ENCODE measurements around the gene PCDH9.
"Not testable (repeated sequence)": the region's sequence is repeated elsewhere in the genome, so short reads cannot be mapped to it uniquely, and the experiment has no call there.

Gene PCDH9

DNA sequence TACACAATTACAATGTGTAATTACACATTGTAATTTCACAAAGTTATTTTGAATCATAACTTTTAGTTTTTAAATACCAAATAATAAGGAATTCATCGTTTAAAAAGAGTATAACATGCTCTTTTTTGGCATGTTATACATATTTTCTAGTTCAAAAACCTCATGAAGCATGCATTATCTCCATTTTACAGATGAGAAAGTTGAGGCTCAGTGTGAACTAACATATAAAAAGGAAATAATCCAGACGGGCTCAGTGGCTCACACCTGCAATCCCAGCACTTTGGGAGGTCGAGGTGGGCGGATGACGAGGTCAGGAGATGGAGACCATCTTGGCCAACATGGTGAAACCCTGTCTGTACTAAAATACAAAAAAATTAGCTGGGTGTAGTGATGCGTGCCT is 107.9 kb downstream of the PCDH9 start:
- no peak for DNase-seq

DNA sequence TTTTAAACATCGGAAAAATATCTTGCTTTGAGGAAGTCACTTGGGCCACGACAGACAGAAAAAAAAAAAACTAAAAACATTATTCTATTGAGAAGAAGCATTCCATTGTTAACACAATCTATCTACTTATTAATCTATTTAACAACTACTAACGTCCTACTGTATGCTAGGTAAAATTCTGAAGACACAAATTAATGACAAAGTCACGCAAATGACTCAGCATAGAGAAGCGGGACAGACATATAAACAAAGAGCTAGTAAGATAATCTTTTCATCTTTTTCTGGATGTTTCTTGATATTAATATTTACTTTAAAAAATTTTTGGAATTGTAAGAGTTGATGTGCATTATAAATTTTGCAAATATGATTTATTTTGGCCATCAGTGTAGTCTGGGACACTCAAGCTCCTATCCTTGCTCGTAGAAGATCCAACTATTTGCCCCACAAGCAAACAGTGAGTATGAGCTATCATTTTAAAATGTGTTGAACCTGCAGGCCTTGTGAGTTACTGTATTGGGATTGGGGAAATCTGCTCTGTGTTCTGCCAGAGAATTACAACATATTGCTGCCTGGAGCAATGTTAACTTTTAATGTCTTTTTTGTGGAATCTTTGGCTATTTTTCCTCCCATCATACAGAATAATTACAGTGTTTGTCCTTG is 109.1 kb downstream of the PCDH9 start:
- no peak for DNase-seq

DNA sequence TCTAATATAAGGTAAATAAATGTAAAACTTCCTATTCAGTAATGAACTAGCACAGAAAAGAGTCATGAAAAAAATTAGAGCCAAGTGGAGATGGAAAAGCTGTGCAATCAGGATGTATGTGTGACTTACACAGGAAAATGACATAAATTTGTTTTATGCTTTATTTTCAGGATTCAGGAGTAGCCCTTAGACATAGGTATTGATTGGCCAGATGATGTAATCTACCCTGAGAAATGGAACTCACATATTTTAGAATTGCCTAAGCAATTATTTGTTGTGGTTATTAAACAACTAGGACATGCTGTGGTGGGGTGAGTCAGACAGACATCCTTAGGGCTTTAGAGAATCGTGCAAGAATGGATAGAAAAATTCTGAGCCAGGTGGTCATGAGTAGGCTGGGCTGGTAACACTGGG is 110.6 kb downstream of the PCDH9 start:
- no peak for DNase-seq

DNA sequence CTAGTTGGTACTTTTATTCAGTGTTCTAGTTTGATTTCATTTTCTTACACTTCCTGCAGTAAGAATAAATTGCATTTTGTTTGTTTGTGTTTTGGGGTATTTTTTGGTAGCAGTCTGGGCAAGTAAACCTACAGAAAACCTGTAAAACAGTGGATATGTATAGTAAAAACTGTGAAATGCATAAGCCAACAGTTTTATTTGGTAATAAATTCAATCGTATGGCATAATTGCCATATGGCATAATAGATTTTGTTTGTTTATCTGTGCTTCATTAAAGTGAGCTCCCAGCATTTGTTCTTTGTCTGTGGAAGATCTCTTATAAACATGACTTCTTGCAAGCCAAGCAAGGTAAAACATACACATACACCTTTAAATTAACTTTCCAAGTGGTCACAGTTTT is 111.9 kb downstream of the PCDH9 start:
- DNase-seq, result no peak

DNA sequence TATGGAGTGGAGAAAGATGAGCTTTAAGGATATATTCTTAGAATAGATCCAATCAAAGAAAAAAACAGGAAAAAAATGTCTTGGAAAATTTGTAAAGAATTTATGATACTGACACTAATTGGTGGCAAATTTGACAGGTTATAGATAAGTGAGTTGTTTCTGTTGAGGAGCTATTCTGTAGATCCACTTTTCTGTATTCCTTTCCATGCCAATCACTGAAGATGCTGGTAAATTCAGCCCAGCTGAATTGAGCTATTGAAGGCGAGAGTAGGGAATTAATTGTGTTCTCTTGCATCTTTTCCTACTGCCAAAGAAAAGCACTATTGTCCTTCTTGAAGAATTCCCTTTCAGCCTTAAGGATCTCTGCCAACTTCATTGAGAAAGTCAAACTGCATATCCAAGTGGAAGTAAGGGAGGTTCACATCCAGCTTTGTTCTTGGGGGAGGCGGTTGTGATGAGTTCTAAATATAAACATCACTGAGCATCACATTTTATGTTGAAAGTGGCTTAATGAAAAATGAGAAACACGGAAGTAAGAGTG is 113.1 kb downstream of the PCDH9 start:
- DNase-seq, result no peak

DNA sequence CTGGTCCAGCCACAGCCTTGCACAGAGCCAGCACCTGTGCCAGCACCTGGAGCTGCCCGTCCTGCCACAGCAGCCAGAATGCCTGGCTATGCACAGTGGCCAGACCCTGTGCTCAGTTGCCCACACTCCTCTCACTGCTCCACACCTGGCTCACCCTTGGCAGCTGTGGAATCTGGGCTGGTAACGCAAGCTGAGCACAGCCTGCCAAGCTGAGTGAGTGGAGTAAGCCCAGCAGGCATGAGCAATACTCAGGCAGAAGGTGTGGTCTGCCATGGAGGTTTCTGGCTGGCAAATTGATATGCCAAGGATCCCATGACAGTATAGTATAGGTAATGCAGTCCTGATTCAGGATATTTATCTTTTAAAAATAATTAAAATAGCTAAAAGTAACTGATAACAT is 122.2 kb downstream of the PCDH9 start:
- DNase-seq, result no peak

DNA sequence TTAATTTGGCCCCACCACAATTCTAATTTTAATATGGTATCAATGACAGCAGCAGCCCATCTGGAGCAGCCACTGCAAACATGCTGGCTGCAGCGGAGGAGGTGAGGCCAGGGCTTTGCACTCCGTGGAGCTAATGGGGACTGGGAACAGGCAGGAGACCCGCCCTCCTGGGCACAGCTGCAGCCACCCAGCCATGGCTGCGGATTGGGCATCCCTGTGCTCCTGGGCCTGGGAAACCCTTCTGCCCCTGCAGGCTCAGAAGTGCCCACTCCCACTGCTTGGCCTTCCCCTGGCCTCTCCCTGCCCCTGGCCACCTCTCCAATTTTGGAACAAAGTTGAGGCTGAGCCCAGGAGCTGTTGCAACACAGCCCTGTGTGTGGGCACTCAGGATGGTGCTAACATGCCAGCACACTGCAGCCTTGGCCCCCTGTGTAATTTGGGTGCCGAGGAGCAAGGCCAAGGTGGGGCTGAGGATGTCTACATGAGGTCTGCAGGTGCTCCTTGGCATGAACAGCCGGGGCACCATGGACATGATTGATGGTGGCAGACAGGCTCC is 123.6 kb downstream of the PCDH9 start:
- DNase-seq, result no peak

DNA sequence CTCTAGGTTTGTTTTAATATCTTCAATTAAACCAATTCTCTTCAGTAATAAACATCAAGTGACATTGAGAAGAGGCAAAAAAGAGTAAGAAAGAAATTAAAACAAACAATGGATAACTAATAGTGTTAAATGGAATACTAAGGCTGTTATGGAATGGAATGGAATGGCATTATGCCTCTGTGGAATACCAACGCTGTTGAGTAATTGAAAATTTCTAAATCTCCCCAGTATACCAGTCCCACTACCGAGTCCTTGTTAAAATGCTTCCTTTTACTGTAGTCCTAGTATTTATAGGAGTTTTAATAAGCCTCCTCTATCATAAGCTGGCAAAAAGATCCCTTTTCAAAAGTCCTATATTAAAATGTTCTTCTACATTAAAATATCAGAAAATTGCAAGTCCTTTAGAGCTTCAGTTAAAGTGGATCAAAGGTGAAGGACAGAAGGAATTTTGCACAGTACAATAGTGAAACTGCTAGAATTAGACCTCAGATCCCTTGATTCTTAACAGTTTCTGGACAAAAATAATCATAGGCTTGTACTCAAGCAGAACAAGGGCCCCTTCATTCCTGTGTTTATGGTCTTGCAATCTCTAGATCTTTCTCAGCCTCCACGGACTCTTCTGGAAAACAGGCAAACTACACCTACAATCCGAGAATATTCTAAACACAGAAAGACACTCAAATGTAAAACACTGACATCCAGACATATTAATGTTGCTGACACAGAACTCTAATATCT is 128.2 kb downstream of the PCDH9 start:
- DNase-seq, result no peak

DNA sequence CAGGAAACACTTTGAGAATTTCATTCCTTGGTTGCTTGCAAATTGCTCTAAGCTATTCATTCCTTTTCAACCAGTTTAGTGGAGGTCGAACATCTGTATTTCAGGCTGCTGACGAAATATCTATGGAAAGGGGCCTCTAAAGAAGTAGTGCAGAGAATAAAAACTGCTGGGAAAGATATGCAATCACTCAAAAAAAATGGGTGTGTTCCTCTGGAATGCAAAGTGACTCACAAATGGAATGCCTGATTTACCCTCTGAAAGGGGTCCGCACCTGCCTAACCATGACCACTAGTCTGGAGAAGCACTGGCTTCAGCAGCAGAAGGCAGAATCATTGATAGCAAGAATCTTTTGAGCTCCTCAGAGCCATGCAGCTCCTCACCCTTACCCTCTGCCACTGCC is 129.4 kb downstream of the PCDH9 start:
- no peak for DNase-seq

DNA sequence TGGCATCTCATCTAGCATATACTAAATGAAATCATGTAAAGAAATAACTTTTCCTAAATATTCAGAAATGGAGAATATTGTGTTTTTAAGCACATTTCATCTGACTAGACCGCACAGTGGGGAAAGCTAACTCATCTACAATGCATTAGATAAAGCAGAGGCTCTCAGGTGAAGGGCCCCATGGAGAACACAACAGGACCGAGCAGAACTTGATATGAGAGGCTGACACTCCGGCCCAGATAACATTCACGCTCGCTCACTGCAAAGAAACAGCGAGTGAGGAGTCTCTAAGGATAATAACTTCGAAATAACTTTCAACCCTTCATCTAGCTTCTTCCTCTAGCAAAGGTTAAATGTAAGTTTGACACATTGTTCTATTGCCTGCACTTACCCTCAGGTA is 130.6 kb downstream of the PCDH9 start:
- DNase-seq, result no peak

DNA sequence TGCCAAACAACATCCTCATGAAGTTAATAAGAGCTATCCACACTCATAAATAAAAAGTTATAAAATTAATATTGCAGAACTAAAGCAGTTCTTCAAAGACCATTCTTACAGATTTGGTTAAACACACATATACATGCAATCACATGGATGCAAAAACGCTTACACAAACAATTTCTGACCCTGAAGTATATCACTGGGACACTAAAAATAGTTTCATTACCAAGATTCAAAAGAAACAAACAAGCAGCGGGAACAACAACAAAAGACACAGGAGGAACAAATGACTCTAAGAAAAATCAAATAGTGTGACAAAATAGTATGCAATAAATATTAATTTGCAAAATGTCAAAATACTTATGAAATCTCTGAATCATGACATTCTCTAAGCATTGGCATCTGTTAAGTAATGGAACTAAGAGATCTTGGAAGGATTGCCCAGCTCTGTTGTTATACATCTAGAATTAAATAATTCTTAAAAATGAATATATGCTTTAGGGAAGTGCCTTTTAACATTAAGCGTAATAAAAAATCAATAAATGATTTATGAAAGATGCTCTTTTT is 132.2 kb downstream of the PCDH9 start:
- DNase-seq, result no peak

DNA sequence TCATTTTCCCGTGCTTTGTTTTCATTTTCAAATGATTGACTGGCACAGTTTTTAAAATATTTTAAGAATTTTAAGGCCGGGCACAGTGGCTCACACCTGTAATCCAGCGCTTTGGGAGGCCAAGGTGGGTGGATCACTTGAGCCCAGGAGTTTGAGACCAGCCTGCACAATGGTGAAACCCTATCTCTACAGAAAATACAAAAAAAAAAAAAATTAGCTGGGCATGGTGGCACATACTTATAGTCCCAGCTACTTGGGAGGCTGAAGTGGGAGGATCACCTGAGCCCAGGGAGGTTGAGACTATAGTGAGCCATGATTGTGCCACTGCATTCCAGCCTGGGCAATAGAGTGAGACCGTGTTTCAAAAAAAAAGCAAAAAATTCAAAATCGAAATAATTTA is 133.2 kb downstream of the PCDH9 start:
- not testable (repeated sequence) for DNase-seq

DNA sequence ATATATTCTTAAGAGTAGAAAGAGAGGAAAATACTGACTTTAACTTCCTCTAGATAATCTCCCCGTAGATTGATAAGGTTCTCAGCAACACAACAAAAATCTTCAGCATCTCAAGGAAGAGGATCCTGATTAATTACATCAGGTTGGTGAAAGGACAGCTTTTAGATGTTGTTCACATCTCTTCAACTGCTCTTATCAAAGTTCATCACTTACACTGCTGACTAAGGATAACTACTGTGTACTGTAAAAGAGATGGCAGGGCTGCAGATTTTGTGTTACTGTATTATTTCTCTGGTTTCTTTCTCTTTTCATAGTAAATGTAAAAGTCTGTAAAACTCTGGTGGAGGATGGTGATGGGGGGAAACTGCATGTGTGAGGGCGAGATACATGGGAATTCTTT is 133.7 kb downstream of the PCDH9 start:
- DNase-seq, result no peak

DNA sequence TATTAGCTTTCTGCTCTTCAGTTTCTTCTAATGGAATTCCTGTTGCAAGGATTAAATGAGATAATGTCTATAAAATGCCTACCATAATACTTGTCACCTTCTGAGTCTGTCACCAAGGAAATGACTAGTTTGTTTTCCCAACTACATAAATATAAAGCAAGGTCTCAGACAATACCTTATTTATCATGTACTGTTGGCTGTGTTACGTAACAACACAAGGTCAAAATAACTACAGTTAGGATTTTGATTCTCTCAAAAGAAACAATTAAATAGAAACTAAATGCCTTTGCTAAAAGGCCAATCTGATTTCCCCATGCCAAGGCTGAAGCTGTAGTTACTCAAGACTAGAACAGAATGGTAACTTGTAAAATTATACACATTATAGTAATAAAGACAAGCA is 134.5 kb downstream of the PCDH9 start:
- no peak for DNase-seq

DNA sequence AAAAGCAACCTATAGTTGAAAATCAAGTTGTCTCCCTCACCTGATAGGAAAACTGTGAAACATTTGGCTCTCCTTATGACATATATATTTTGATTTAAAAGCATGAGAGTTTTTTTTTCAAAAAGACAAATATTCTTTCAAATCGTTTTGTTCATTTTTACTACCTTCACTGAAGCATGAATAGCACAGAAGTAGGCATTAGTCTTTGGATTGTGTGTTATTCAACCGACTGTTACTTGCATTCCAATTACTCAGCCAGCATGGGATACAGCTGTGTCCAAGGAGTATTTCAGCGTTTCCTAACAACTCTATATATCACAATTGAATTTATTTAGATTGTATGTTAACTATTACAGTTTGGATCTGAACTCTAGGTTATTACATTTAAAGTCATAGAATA is 135.2 kb downstream of the PCDH9 start:
- no peak for DNase-seq

DNA sequence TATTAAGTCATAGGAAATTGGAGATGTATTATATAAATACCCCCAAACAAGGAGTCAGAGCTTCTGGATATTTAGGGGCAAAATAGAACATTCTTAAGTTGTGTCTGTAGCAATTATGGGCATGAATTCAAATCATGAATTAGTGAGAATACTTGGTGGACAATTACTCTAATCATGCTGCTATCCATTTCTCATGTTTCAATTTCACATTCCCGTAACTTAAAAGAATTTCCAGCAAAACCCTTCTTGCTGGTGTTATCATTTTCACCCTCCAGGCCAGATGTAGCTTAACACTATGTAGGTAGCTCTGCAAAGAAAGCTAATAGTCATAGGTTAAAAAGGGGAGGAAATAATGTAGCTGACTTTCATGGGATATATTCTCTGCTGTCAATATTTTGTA is 136.1 kb downstream of the PCDH9 start:
- DNase-seq, result no peak

DNA sequence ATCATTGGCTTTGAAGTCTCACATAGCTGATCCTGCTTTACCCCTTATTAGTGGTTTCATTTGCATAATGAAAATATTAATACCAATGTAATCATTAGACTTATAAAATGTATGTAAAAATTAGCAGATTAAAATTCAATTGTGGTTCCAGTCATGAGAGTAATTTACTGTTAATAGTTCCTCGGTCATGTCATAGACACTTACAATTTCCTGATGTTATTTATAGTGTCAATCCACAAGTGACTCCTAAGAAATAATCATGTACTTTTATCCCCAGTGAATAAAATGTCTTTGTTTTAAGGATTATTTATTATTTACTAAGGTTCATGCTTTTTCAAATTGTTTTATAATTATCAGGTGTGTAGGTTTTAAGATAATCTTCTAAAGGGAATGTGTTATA is 138.5 kb downstream of the PCDH9 start:
- no peak for DNase-seq

DNA sequence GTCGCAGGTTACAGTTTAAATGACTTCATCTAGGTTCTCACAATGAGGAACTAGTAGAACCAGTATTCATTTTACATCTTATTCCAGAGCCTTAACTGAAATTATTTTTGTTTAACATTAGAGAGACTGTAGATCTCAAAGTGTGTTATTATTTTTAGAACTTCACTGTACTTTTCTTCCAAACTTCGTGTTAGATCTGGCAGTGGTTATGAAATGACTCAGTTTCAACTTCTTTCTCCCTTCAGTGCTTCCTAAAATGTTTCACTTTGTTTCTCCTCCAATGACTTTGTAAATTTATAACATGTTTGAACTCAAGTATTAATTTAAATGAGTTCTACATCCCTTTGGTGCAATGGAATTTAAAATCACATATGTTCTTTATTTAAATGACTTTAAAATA is 139.3 kb downstream of the PCDH9 start:
- no peak for DNase-seq

DNA sequence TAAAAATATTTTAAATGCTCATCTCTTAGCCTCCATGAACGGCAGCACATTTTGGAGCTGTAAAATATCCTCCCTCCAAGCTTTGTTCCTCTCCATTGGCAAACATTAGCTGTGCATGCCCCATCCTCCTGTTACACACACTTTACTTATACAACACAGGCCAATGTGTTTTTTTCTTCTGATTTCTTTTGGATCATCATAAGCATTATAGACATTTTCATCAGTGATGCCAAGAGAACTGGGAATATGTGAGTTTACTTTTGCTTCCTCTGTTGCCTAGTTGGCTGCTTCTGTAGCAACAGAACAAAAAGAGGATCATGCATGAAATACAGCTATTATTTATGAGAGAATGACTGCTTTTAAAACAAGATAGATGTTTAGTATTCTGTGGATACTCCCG is 142.6 kb downstream of the PCDH9 start:
- DNase-seq, result no peak

DNA sequence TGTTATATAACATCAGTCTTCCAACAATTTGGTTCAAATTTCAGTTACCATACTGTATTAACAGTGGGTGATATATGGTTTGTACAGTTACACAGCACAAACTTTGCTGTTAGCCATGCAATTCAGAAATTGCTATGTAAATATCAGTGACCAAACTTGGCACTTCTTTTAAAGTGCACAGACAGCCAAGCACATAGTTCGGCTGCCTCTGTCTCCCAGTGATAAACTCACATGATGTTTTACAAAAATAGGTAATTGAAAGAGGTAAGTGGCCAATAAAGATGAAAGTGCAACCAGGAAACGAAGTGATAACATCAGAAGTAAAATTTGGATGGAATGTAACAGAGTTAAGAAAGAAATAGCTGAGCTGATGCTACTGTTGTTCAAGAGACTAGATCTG is 143.9 kb downstream of the PCDH9 start:
- no peak for DNase-seq

DNA sequence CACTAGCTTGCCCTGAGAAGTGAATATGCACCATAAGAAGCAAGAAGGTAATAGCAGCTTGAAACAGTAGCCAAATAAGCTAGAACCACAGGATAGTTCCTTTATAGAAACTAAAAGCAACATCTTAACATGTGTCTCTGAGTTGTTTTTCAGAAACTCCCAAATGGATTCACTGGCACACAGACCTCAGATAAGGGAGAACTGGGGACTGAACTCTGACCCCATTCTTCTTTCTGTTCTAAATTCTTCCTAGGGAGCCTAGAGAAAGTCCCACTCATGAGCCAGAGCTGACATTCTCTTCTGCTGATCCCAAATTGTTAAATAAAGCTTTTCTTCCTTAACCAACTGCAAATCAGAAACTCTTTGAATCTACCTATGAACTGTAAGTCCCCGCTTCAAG is 146.1 kb downstream of the PCDH9 start:
- no peak for DNase-seq

DNA sequence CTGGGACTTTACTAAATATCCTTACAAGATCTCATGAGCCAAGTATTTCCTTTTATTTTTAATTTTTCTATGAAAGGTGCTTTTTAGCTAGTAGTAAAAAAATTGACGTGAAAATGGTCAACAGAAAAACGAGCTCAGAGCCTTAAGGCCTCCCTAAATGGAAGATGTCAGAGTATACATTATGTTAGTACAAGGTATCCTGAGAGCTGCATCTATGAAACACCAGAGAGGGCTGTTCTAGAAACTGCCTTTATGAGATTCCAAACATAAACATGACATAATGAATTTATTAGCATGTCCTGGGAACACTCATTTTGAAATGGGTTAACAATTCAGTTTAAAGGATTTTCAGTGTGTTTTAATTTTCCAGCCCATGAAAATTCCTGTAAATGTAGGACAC is 146.6 kb downstream of the PCDH9 start:
- no peak for DNase-seq

DNA sequence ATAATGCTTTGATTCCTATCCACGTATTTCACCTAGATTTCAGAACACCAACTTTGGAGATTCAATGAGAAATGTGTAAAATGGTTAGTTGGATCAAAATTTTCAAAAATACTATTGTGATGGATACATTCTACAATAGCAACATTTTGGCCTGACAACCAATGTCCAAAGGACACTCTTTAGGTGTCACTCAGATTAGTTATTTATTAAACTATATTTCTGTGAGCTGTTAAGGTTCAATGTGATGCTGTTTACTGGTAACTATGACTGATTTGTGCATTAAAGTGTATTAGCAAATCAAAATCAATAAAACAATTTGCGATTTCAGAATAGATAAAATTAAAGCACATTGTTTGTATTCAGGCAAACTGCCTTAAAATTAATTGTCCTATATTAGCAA is 149.8 kb downstream of the PCDH9 start:
- DNase-seq, result no peak

DNA sequence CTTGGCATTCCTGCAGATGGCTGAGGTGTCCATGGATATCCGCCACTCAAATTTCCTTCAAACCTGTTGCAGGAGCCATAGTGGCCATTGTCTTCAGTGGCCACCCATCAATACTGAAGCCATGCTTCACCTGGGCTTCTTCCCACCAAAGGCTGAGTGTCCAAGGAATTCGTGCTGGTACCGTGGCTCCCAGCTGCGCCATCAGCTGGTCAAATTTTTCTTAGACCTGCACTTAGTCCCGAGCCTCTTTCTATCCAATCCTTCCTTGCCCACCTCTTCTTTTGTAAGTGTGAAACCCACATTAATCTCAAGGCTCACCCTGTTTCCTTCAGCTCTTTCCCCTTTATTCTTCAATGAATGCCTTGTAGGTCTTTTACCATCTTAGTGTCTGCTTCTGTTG is 152.1 kb downstream of the PCDH9 start:
- DNase-seq, result no peak
